ENCODE data around the gene RGR.

Gene RGR

GRCh38 chr10:84302223-84302622 is 57.4 kb downstream of the RGR start:
- DNase-seq = no peak

- DNase-seq = no peak
Observed at GRCh38 chr10:84306751-84307384, 62.0 kb downstream of the RGR start.

GRCh38 chr10:84308021-84308420 is 63.2 kb downstream of the RGR start:
- no peak for DNase-seq

GRCh38 chr10:84308481-84309304 is 63.8 kb downstream of the RGR start:
- no peak for DNase-seq
